Neural progenitor cell (in vitro differentiated cells): ENCODE data around the gene SMIM22.

Experiments
- CTCF ChIP-seq: fragments of 200-600 bp; sonication (generic); IDR thresholded peaks from 2 replicates; pipeline ENCODE4 v1.5.1; 2017; ENCODE audit warnings: antibody characterized with exemption, mild to moderate bottlenecking
- EZH2phosphoT487 ChIP-seq: fragments of 200-600 bp; sonication (generic); IDR thresholded peaks from 2 replicates; pipeline ENCODE4 v1.6.1; 2017; ENCODE audit warnings: antibody characterized with exemption

- no peak for TF ChIP-seq EZH2phosphoT487
- no peak for TF ChIP-seq CTCF
Measured at GRCh38 chr16:4801962-4802658, 6.9 kb downstream of the SMIM22 start, which contains the start of gene ROGDI.
